NAMALWA (cell line): ENCODE measurements around the gene TFPT.

Experiments
- DNase-seq: peaks from one replicate; pipeline ENCODE4 v3.0.0-alpha.2; 2015; ENCODE audit warnings: low spot score

The TFPT gene

GRCh38 chr19:54074851-54075250, 40.6 kb downstream of the TFPT start:
- DNase-seq, result no peak

- no peak for DNase-seq
Measured at GRCh38 chr19:54073829-54074228, 41.6 kb downstream of the TFPT start.

- no peak for DNase-seq
Measured at GRCh38 chr19:54069470-54069869, 46.0 kb downstream of the TFPT start.

GRCh38 chr19:54063350-54064116, 51.9 kb downstream of the TFPT start, which contains the start of gene VSTM1:
TSS of gene VSTM1 (minus strand) at chr19:54063897. CDS start at chr19:54063777, 120 bp downstream.
- no peak for DNase-seq

- DNase-seq, result no peak
Measured at GRCh38 chr19:54062643-54063042, 52.8 kb downstream of the TFPT start.
